Astrocyte (in vitro differentiated cells and primary cell): ENCODE results near the gene DCUN1D4.

ENCODE experiments used
- CTCF ChIP-seq: IDR thresholded peaks from 2 replicates; pipeline ENCODE4 v1.5.1; 2011; ENCODE audit warnings: low read depth, mild to moderate bottlenecking, inconsistent platforms, low read length, moderate library complexity; ENCODE audit not compliant: insufficient read depth
- EZH2 ChIP-seq: IDR thresholded peaks from 2 replicates; pipeline ENCODE4 v1.6.1; 2012; ENCODE audit warnings: mild to moderate bottlenecking, low read length, inconsistent platforms; ENCODE audit not compliant: insufficient read depth

DNA sequence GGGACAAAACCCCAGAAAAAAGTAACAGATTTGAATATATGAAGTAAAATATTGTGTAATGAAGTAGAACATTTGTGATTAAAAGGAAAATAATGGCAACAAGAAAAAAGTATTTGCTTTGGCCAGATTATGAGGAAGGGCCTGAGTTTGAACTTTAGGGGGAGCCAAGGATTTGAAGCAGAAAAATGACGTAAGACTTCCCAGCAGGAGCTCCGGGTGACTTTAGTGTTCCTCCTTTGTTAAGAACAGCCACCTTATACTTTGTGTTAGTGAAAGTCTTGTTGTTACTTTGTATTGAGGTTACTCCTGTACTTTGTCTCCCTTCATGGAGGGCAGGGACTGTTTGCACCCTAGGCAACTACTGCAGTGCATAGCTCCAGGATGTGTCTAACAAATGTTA is 41.1 kb downstream of the DCUN1D4 start:
- TF ChIP-seq CTCF (no peak), EZH2 (no peak)
